Mesodermal cell (in vitro differentiated cells): ENCODE measurements around the gene TMEM114.

Experiments
- H3K27ac ChIP-seq: 2 replicates; pipeline ENCODE4 v1.7.0; 2013; ENCODE audit warnings: mild to moderate bottlenecking, low read depth, low read length, moderate library complexity; ENCODE audit not compliant: severe bottlenecking
- H3K36me3 ChIP-seq: 2 replicates; pipeline ENCODE4 v1.7.1; 2013; ENCODE audit warnings: mild to moderate bottlenecking, low read length, moderate library complexity; ENCODE audit not compliant: control insufficient read depth, insufficient read depth
- H3K4me1 ChIP-seq: one replicate; pipeline ENCODE4 v1.7.1; 2013; ENCODE audit warnings: mild to moderate bottlenecking, low read length; ENCODE audit not compliant: insufficient read depth, control insufficient read depth, poor library complexity, severe bottlenecking
- H3K4me3 ChIP-seq: 2 replicates; pipeline ENCODE4 v1.7.0; 2013; ENCODE audit warnings: low read length, control low read depth, mild to moderate bottlenecking; ENCODE audit not compliant: insufficient read depth, poor library complexity, severe bottlenecking; ENCODE audit errors: extremely low read depth
- H3K9me3 ChIP-seq: 2 replicates; pipeline ENCODE4 v1.7.1; 2013; ENCODE audit warnings: mild to moderate bottlenecking, low read length, moderate library complexity; ENCODE audit not compliant: control insufficient read depth
- whole genome bisulfite sequencing, 2 experiments: methylation state at CpG; one replicate each; pipeline ENCODE4 v1.1.5; 2013; ENCODE audit warnings: missing lambda C conversion rate in 2 of 2; ENCODE audit not compliant: insufficient coverage in 2 of 2; 5-methylcytosine and 5-hydroxymethylcytosine counted together

Gene TMEM114

GRCh38 chr16:8519643-8520042 lies 70.7 kb downstream of the TMEM114 start:
- H3K36me3 ChIP-seq = no peaks in the 10 kb centered on the region
- no peak overlapping the region for H3K27ac ChIP-seq
- WGBS, 2 experiments = 100% methylated on average over 2 of the region's 5 CpGs; no CpG with 5 or more reads in 1 of the 2 experiments
- H3K4me1 ChIP-seq = no peaks in the 10 kb centered on the region
- H3K4me3 ChIP-seq = no peak overlapping the region
- no peaks in the 10 kb centered on the region for H3K9me3 ChIP-seq
